PC-3 (cell line): ENCODE results near the gene MAN2A2. TPM values are rescaled to one million over a fixed set of nuclear protein-coding genes. Genes with fewer than 3 reads are reported as not detected.

Experiments used
- ATAC-seq: fragments of 200-7000 bp; cut with Tn5 transposase; 2 replicates; pipeline ENCODE4 v1.9.1; 2020; ENCODE audit warnings: mild to moderate bottlenecking, moderate library complexity
- BruUV-seq: library from RNA; stranded (reverse); fragments of 400-500 nt; replicated peaks from 2 replicates; lab custom pipeline; 2021; lab: Mats Ljungman, UMichigan
- CTCF ChIA-PET: fragments of 300-600 bp; sonication (Branson Sonifier 250); formaldehyde crosslinking; loops from one replicate; lab custom pipeline; 2022; ENCODE audit warnings: antibody characterized with exemption; lab: Charles Lee
- POLR2A ChIA-PET: fragments of 300-600 bp; sonication (Branson Sonifier 250); formaldehyde crosslinking; loops from one replicate; lab custom pipeline; 2022; ENCODE audit warnings: antibody characterized with exemption; ENCODE audit not compliant: unreplicated experiment; lab: Charles Lee
- DNase-seq: peaks from one replicate; pipeline ENCODE4 v3.0.0-alpha.2; 2015
- H2AFZ ChIP-seq: fragments of 300-600 bp; sonication (generic); 2 replicates; pipeline ENCODE4 v1.6.0; 2016; ENCODE audit warnings: antibody characterized with exemption, low read length
- H3F3A ChIP-seq: fragments of 300-600 bp; sonication (generic); one replicate; pipeline ENCODE4 v1.6.0; 2017; ENCODE audit warnings: antibody characterized with exemption, low read length, control low read depth, mild to moderate bottlenecking; ENCODE audit not compliant: unreplicated experiment
- H3K27ac ChIP-seq: fragments of 300-600 bp; sonication (generic); 2 replicates; pipeline ENCODE4 v1.5.1; 2016; ENCODE audit warnings: mild to moderate bottlenecking, low read length
- H3K27me3 ChIP-seq: fragments of 300-600 bp; sonication (generic); 2 replicates; pipeline ENCODE4 v1.6.1; 2016; ENCODE audit warnings: low read length, mixed read lengths
- H3K36me3 ChIP-seq: fragments of 300-600 bp; sonication (generic); 2 replicates; pipeline ENCODE4 v1.6.1; 2016; ENCODE audit warnings: low read depth, mixed run types, low read length, mixed read lengths
- H3K4me1 ChIP-seq: fragments of 300-600 bp; sonication (generic); 2 replicates; pipeline ENCODE4 v1.5.1; 2016; ENCODE audit warnings: low read length; ENCODE audit not compliant: insufficient read depth
- H3K4me2 ChIP-seq: fragments of 300-600 bp; sonication (generic); 2 replicates; pipeline ENCODE4 v1.6.0; 2016; ENCODE audit warnings: low read length
- H3K4me3 ChIP-seq: fragments of 300-600 bp; sonication (generic); 2 replicates; pipeline ENCODE4 v1.5.1; 2016; ENCODE audit warnings: mild to moderate bottlenecking, low read length, mixed read lengths
- H3K79me2 ChIP-seq: fragments of 300-600 bp; sonication (generic); 2 replicates; pipeline ENCODE4 v1.6.1; 2017; ENCODE audit warnings: low read length, mixed read lengths
- H3K9ac ChIP-seq: fragments of 300-600 bp; sonication (generic); 2 replicates; pipeline ENCODE4 v1.6.0; 2016; ENCODE audit warnings: mild to moderate bottlenecking, low read length
- H3K9me2 ChIP-seq: fragments of 300-600 bp; sonication (generic); replicated peaks from 2 replicates; pipeline ENCODE4 v1.6.1; 2016; ENCODE audit warnings: mixed run types, low read length, mixed read lengths
- H3K9me3 ChIP-seq: fragments of 300-600 bp; sonication (generic); 2 replicates; pipeline ENCODE4 v1.6.1; 2016; ENCODE audit warnings: low read length, mixed read lengths
- H4K20me1 ChIP-seq: fragments of 300-600 bp; sonication (generic); 2 replicates; pipeline ENCODE4 v1.6.1; 2016; ENCODE audit warnings: low read length, mixed read lengths
- EZH2 ChIP-seq: fragments of 300-600 bp; sonication (generic); IDR thresholded peaks from one replicate; pipeline ENCODE4 v1.6.1; 2017; ENCODE audit warnings: antibody characterized with exemption, mild to moderate bottlenecking, low read length; ENCODE audit not compliant: unreplicated experiment
- EZH2phosphoT487 ChIP-seq: fragments of 300-600 bp; sonication (generic); IDR thresholded peaks from 2 replicates; pipeline ENCODE4 v1.6.1; 2018; ENCODE audit warnings: mild to moderate bottlenecking, antibody characterized with exemption, low read length, borderline replicate concordance
- intact Hi-C: fragments of 100-400 bp; cut with micrococcal nuclease; formaldehyde crosslinking; loops from 2 replicates; pipeline ENCODE4 v1.9.0; 2023
- total RNA-seq: library from RNA; depleted of rRNA; stranded (reverse); fragments of >200 nt; gene quantifications from 2 replicates; pipeline ENCODE4 v1.2.3, GENCODE V29; 2014
- TF ChIP-seq, protein P1 (sequence below): fragments of 300-600 bp; sonication (generic); conservative IDR thresholded peaks from 2 replicates; pipeline ENCODE4 v1.5.1; 2017; ENCODE audit warnings: antibody characterized with exemption, low read depth, mild to moderate bottlenecking, low read length

Gene MAN2A2
- total RNA-seq, 1 experiment from 2014 or later = 19.8 TPM

DNA sequence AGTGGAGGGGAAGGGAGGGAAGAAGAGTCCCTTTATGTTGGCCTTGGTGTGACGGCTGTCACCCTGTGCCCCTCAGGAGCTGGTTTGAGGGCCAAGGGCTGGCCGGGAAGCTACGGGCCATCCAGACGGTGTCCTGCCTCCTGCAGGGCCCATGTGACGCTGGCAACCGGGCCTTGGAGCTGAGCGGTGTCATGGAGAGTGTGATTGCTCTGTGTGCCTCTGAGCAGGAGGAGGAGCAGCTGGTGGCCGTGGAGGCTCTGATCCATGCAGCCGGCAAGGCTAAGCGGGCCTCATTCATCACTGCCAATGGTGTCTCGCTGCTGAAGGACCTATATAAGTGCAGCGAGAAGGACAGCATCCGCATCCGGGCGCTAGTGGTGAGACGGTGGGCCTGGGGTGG is 43.4 kb downstream of the MAN2A2 start:
- H3K27me3 ChIP-seq = no peaks in the 10 kb centered on the region
- H3K4me1 ChIP-seq = peaks cover 12% of the 10 kb centered on the region
- DNase-seq (no peak), ATAC-seq (no peak)
- peaks cover 38% of the 10 kb centered on the region for H3K36me3 ChIP-seq
- H4K20me1 ChIP-seq = no peaks in the 10 kb centered on the region
- no peak overlapping the region for H3K27ac ChIP-seq
- no peak overlapping the region for H3K4me3 ChIP-seq
- CTCF ChIA-PET = interaction anchor here (0.9 kb wide), 1 partner anchor 9 kb away, joined by 4 read pairs; no protein-coding TSS in a partner anchor
- no peaks in the 10 kb centered on the region for H3K9me3 ChIP-seq
- intact Hi-C loops = no loop called here
- no TSS peak for BruUV-seq
- H3K79me2 ChIP-seq = no peaks in the 10 kb centered on the region
- H2AFZ ChIP-seq = no peak overlapping the region
- no peak overlapping the region for H3K9ac ChIP-seq
- no peaks in the 10 kb centered on the region for H3F3A ChIP-seq
- H3K9me2 ChIP-seq = no peaks in the 10 kb centered on the region
- TF ChIP-seq, protein P1, sequence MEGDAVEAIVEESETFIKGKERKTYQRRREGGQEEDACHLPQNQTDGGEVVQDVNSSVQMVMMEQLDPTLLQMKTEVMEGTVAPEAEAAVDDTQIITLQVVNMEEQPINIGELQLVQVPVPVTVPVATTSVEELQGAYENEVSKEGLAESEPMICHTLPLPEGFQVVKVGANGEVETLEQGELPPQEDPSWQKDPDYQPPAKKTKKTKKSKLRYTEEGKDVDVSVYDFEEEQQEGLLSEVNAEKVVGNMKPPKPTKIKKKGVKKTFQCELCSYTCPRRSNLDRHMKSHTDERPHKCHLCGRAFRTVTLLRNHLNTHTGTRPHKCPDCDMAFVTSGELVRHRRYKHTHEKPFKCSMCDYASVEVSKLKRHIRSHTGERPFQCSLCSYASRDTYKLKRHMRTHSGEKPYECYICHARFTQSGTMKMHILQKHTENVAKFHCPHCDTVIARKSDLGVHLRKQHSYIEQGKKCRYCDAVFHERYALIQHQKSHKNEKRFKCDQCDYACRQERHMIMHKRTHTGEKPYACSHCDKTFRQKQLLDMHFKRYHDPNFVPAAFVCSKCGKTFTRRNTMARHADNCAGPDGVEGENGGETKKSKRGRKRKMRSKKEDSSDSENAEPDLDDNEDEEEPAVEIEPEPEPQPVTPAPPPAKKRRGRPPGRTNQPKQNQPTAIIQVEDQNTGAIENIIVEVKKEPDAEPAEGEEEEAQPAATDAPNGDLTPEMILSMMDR = no peak
- POLR2A ChIA-PET = no interaction called here
- H3K4me2 ChIP-seq = no peak overlapping the region

DNA sequence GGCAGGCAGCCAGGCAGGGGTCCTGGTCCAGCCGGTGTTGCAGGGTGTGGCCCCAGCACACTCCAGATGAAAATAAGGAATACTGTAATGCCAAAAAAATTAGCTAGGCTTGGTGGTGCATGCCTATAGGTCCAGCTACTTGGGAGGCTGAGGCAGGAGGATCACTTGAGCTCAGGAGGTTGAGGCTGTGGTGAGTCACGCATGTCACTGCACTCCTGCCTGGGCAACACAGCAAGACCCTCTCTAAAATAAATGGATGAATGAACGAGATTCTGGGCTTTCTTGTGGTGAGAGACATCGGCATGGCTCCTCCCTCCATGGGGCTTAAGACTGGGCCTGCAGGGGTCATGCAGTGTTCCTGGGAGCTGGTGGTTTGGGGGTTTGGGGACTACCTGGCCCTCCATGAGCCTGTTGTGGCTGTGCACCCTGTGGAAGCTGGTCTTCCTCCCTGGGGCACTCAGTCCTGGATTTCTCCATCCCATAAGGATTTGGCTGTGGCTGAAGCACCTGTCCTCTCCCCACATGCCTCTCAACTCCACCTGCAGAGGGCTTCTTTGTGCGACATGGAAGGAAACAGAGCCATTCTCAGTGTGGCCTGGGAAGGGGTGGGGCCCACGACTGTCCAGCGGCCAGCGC is 44.0 kb downstream of the MAN2A2 start:
- no peak overlapping the region for H3K27ac ChIP-seq
- H3K4me3 ChIP-seq = no peak overlapping the region
- no peaks in the 10 kb centered on the region for H3F3A ChIP-seq
- POLR2A ChIA-PET = no interaction called here
- no peaks in the 10 kb centered on the region for H3K9me2 ChIP-seq
- H3K4me1 ChIP-seq = peaks cover 12% of the 10 kb centered on the region
- TF ChIP-seq EZH2 = no peak
- TF ChIP-seq, protein P1 = no peak
- no peak for TF ChIP-seq EZH2phosphoT487
- CTCF ChIA-PET = no interaction called here
- DNase-seq (no peak), ATAC-seq (no peak)
- no peak overlapping the region for H3K9ac ChIP-seq
- H4K20me1 ChIP-seq = no peaks in the 10 kb centered on the region
- no peak overlapping the region for H2AFZ ChIP-seq
- BruUV-seq = no TSS peak
- peaks cover 43% of the 10 kb centered on the region for H3K36me3 ChIP-seq
- intact Hi-C loops = no loop called here
- no peaks in the 10 kb centered on the region for H3K27me3 ChIP-seq
- no peaks in the 10 kb centered on the region for H3K79me2 ChIP-seq
- no peak overlapping the region for H3K4me2 ChIP-seq
- H3K9me3 ChIP-seq = no peaks in the 10 kb centered on the region

DNA sequence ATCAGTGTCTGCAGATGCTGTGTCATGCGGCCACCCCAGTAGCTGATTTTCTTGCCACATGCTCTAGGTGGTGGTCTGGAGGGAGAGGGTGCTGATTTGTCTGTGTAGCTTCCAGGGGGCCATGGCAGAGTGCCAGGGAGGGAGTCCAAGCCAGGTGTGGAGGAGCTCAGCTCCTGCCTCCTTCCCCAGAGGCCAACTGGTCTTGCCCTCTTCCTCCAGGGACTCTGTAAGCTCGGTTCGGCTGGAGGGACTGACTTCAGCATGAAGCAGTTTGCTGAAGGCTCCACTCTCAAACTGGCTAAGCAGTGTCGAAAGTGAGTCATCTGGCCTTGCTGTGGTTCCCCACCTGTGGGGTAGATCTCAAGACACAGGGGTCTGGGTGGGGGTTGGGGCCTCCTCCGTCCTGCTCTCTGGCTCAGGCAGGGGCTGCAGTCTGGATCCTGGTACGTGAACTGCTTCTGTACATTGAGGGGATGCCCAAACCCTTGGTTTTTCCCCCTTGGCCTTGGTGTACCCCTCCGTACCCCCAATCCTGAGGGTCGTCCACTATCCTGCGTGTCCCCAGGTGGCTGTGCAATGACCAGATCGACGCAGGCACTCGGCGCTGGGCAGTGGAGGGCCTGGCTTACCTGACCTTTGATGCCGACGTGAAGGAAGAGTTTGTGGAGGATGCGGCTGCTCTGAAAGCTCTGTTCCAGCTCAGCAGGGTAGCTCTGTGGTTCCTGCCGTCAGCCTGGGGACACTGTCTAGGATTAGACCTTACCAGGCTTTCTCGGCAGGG is 44.7 kb downstream of the MAN2A2 start:
- Histone ChIP-seq H4K20me1 (no peaks in the 10 kb centered on the region), H3K4me2 (no peak overlapping the region), H3K9me3 (no peaks in the 10 kb centered on the region), H3K9ac (no peak overlapping the region), H3F3A (no peaks in the 10 kb centered on the region), H3K79me2 (no peaks in the 10 kb centered on the region), H3K4me1 (peaks cover 12% of the 10 kb centered on the region), H3K27me3 (no peaks in the 10 kb centered on the region), H3K36me3 (peaks cover 42% of the 10 kb centered on the region), H3K4me3 (no peak overlapping the region), H2AFZ (no peak overlapping the region), H3K9me2 (no peaks in the 10 kb centered on the region), H3K27ac (no peak overlapping the region)
- CTCF ChIA-PET = no interaction called here
- POLR2A ChIA-PET = no interaction called here
- BruUV-seq = no TSS peak
- no peak for ATAC-seq
- no peak for DNase-seq
- intact Hi-C loops = no loop called here
- TF ChIP-seq EZH2 (no peak), EZH2phosphoT487 (no peak)
- TF ChIP-seq, protein P1 = no peak
